ENCODE measurements around the gene ATP2B2. TPM values are rescaled to one million over a fixed set of nuclear protein-coding genes. Genes with fewer than 3 reads are reported as not detected.

Gene ATP2B2
- total and polyA plus RNA-seq, 2 of the 8 experiments (the other 6 are each of a cell fraction or from before 2014, with no cell fraction given), result 0.14 to 1.2 TPM

DNA sequence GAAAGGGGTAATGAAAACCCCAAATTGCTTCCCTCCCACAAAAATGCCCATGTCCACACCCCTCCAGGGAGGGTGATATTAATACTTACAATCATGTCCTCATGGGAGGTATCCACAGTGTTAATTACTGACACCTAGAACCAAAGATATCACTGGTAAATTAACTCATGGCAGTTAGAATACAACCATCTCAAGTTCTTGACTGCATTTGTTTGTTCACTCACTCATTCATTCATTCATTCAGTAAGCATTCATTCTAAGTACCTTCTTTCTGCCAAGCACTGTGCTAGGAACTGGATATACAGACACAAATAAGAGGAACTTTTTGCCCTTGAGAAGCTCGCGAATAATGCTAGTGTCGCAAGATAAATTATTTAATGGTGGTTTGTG lies 187.4 kb downstream of the ATP2B2 start (continued):
- TF ChIP-seq, protein P1, sequence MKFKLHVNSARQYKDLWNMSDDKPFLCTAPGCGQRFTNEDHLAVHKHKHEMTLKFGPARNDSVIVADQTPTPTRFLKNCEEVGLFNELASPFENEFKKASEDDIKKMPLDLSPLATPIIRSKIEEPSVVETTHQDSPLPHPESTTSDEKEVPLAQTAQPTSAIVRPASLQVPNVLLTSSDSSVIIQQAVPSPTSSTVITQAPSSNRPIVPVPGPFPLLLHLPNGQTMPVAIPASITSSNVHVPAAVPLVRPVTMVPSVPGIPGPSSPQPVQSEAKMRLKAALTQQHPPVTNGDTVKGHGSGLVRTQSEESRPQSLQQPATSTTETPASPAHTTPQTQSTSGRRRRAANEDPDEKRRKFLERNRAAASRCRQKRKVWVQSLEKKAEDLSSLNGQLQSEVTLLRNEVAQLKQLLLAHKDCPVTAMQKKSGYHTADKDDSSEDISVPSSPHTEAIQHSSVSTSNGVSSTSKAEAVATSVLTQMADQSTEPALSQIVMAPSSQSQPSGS (IDR thresholded peaks at IDR 0.05; ENCODE audit: low read length), result no peak
- TF ChIP-seq HDAC6 (IDR thresholded peaks at IDR 0.05; ENCODE audit: low read depth, low read length), result no peak
- TF ChIP-seq ASH2L (IDR thresholded peaks at IDR 0.05; ENCODE audit: low read length), result no peak
- TF ChIP-seq NANOG (IDR thresholded peaks at IDR 0.05; ENCODE audit: insufficient read depth, low read depth, low read length, poor library complexity, severe bottlenecking), result no peak
- TF ChIP-seq, protein P2, sequence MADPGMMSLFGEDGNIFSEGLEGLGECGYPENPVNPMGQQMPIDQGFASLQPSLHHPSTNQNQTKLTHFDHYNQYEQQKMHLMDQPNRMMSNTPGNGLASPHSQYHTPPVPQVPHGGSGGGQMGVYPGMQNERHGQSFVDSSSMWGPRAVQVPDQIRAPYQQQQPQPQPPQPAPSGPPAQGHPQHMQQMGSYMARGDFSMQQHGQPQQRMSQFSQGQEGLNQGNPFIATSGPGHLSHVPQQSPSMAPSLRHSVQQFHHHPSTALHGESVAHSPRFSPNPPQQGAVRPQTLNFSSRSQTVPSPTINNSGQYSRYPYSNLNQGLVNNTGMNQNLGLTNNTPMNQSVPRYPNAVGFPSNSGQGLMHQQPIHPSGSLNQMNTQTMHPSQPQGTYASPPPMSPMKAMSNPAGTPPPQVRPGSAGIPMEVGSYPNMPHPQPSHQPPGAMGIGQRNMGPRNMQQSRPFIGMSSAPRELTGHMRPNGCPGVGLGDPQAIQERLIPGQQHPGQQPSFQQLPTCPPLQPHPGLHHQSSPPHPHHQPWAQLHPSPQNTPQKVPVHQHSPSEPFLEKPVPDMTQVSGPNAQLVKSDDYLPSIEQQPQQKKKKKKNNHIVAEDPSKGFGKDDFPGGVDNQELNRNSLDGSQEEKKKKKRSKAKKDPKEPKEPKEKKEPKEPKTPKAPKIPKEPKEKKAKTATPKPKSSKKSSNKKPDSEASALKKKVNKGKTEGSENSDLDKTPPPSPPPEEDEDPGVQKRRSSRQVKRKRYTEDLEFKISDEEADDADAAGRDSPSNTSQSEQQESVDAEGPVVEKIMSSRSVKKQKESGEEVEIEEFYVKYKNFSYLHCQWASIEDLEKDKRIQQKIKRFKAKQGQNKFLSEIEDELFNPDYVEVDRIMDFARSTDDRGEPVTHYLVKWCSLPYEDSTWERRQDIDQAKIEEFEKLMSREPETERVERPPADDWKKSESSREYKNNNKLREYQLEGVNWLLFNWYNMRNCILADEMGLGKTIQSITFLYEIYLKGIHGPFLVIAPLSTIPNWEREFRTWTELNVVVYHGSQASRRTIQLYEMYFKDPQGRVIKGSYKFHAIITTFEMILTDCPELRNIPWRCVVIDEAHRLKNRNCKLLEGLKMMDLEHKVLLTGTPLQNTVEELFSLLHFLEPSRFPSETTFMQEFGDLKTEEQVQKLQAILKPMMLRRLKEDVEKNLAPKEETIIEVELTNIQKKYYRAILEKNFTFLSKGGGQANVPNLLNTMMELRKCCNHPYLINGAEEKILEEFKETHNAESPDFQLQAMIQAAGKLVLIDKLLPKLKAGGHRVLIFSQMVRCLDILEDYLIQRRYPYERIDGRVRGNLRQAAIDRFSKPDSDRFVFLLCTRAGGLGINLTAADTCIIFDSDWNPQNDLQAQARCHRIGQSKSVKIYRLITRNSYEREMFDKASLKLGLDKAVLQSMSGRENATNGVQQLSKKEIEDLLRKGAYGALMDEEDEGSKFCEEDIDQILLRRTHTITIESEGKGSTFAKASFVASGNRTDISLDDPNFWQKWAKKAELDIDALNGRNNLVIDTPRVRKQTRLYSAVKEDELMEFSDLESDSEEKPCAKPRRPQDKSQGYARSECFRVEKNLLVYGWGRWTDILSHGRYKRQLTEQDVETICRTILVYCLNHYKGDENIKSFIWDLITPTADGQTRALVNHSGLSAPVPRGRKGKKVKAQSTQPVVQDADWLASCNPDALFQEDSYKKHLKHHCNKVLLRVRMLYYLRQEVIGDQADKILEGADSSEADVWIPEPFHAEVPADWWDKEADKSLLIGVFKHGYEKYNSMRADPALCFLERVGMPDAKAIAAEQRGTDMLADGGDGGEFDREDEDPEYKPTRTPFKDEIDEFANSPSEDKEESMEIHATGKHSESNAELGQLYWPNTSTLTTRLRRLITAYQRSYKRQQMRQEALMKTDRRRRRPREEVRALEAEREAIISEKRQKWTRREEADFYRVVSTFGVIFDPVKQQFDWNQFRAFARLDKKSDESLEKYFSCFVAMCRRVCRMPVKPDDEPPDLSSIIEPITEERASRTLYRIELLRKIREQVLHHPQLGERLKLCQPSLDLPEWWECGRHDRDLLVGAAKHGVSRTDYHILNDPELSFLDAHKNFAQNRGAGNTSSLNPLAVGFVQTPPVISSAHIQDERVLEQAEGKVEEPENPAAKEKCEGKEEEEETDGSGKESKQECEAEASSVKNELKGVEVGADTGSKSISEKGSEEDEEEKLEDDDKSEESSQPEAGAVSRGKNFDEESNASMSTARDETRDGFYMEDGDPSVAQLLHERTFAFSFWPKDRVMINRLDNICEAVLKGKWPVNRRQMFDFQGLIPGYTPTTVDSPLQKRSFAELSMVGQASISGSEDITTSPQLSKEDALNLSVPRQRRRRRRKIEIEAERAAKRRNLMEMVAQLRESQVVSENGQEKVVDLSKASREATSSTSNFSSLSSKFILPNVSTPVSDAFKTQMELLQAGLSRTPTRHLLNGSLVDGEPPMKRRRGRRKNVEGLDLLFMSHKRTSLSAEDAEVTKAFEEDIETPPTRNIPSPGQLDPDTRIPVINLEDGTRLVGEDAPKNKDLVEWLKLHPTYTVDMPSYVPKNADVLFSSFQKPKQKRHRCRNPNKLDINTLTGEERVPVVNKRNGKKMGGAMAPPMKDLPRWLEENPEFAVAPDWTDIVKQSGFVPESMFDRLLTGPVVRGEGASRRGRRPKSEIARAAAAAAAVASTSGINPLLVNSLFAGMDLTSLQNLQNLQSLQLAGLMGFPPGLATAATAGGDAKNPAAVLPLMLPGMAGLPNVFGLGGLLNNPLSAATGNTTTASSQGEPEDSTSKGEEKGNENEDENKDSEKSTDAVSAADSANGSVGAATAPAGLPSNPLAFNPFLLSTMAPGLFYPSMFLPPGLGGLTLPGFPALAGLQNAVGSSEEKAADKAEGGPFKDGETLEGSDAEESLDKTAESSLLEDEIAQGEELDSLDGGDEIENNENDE (IDR thresholded peaks at IDR 0.05; ENCODE audit: insufficient replicate concordance, low read length), result no peak

All from H1 (cell line).